Measurements from ENCODE around the gene RAD51. TPM values are rescaled to one million over a fixed set of nuclear protein-coding genes. Genes with fewer than 3 reads are reported as not detected.

RAD51 gene
- total and polyA plus RNA-seq, 8 donors: 0.15 to 1.3 (median 0.45) TPM

DNA sequence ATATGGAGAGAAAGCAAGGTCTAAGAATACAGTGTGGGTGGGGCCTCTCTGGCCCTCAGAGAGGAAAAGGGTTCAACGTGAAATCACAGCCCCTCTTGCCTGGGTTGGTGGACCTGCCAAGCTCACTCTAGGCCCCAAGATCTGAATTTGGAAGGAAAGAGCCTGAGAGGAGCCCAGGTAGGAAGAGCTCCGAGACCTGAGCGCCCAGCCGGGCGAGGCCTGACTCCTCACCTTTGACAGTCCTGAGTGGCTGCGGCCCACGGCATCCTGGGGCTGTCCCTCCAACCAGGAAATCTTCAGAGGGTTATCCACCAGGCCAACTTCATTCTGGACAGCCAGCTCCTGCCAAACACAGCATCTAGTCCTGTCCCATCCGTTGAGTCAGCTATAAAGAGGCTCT is 78.5 kb downstream of the RAD51 start:
- 88 to 94% methylated on average over 8 of the region's 8 CpGs for WGBS, 2 donors
- no peak overlapping the region for H3K27ac ChIP-seq
- FAIRE-seq: no peak
- intact Hi-C loops (cut with DNase I): no loop called here
- no peak overlapping the region for H3K4me3 ChIP-seq
- DNase-seq: peak in 1 of 6 donors; percentile 35
- H3K9me3 ChIP-seq: no peaks in the 10 kb centered on the region
- H3K27me3 ChIP-seq: no peaks in the 10 kb centered on the region
- no peak for ATAC-seq
- TF ChIP-seq, protein P1, sequence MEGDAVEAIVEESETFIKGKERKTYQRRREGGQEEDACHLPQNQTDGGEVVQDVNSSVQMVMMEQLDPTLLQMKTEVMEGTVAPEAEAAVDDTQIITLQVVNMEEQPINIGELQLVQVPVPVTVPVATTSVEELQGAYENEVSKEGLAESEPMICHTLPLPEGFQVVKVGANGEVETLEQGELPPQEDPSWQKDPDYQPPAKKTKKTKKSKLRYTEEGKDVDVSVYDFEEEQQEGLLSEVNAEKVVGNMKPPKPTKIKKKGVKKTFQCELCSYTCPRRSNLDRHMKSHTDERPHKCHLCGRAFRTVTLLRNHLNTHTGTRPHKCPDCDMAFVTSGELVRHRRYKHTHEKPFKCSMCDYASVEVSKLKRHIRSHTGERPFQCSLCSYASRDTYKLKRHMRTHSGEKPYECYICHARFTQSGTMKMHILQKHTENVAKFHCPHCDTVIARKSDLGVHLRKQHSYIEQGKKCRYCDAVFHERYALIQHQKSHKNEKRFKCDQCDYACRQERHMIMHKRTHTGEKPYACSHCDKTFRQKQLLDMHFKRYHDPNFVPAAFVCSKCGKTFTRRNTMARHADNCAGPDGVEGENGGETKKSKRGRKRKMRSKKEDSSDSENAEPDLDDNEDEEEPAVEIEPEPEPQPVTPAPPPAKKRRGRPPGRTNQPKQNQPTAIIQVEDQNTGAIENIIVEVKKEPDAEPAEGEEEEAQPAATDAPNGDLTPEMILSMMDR (IDR thresholded peaks at IDR 0.05): no peak
- peaks cover 0 to 38% (median 18%) of the 10 kb centered on the region in 3 donors for H3K36me3 ChIP-seq
- no peaks in the 10 kb centered on the region for H3K4me1 ChIP-seq

DNA sequence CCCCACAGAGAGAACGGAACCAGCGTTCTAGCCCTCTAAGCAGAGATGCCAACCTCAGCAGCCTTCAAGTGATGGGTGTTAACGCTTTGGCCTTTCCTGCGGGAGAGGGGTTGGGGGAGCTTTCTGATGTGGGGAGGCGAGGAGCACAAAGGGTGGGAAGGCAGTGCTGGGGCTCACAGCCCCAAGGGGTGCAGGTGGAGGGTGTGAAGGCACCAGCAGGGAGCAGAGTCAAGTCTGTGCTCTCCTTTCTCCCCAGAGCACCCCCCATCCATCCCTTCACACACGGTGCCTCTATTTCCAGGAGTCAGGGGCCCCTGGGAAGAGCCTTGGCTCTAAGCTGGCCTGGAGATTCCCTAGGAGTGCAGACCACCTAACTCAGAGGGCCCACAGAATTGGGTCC is 78.9 kb downstream of the RAD51 start:
- Histone ChIP-seq H3K4me1 (no peaks in the 10 kb centered on the region), H3K9me3 (no peaks in the 10 kb centered on the region), H3K36me3 (peaks cover 0 to 42% (median 18%) of the 10 kb centered on the region in 3 donors), H3K27me3 (no peaks in the 10 kb centered on the region), H3K27ac (no peak overlapping the region), H3K4me3 (no peak overlapping the region)
- TF ChIP-seq, protein P1 (IDR thresholded peaks at IDR 0.05): no peak
- DNase-seq: peak in 1 of 6 donors; percentile 23
- no peak for FAIRE-seq
- intact Hi-C loops (cut with DNase I): no loop called here
- no peak for ATAC-seq
- 92 to 93% methylated on average over 6 of the region's 6 CpGs for WGBS, 2 donors

GRCh38 chr15:40775007-40775406 is 80.0 kb downstream of the RAD51 start:
- DNase-seq (peak in 1 of 6 donors; percentile 29), FAIRE-seq (no peak), ATAC-seq (no peak)
- Histone ChIP-seq H3K4me1 (no peaks in the 10 kb centered on the region), H3K27me3 (no peaks in the 10 kb centered on the region), H3K36me3 (peaks cover 0 to 43% (median 18%) of the 10 kb centered on the region in 3 donors), H3K4me3 (no peak overlapping the region), H3K9me3 (no peaks in the 10 kb centered on the region), H3K27ac (no peak overlapping the region)
- WGBS, 2 donors: 89 to 94% methylated on average over 10 of the region's 10 CpGs
- TF ChIP-seq, protein P1 (IDR thresholded peaks at IDR 0.05): no peak
- intact Hi-C loops (cut with DNase I): no loop called here

DNA sequence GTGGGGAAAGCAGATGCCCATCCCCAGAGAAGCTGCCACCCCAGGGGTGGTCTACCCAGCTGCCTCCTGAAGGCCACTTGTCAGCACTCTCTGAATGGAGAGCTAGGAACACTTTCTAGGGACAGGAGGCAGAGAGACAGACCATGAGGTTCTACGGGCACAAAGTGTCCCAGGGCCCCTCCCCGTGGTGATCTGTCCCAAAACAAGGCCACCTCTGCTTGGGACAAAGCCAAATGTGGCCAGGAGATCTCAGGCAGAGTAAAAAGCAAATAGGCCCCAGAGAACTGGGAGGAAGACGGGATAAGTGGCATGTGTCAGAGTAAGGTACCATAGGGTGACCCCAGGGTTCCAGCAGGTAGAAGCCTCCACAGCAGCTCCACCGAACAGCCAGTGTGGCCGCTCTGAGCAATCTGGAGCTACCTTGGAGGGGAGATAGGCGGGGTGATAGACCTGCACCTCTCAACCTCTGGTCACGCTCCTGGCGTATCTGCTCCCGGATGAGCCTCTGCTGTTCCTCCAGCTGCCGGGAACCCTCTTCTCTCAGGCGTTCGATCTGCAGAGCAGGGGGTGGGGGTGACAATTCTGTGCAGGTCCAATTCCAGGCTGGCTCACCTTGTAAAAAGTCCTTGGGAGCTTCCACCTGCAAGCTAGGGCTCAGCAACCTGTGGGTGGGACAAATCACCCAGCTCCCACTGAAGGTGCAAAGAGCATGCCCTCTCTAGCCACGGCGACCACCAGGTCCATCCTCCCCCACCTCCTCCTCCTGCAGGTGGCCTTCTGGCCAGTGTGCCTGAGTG is 81.0 kb downstream of the RAD51 start:
- peak in 1 of 6 donors; percentile 42 for DNase-seq
- no peaks in the 10 kb centered on the region for H3K9me3 ChIP-seq
- WGBS, 2 donors: 91 to 93% methylated on average over 14 of the region's 14 CpGs
- FAIRE-seq: no peak
- no peaks in the 10 kb centered on the region for H3K27me3 ChIP-seq
- TF ChIP-seq, protein P1 (IDR thresholded peaks at IDR 0.05): no peak
- intact Hi-C loops (cut with DNase I): no loop called here
- H3K36me3 ChIP-seq: peaks cover 0 to 43% (median 18%) of the 10 kb centered on the region in 3 donors
- no peaks in the 10 kb centered on the region for H3K4me1 ChIP-seq
- no peak for ATAC-seq
- H3K4me3 ChIP-seq: no peak overlapping the region
- H3K27ac ChIP-seq: peak overlapping the region in 1 of 4 donors; percentile 39

All from pancreas (tissue), 10 donors.